Left kidney (tissue), 8 donors: Measurements from ENCODE around the gene SMIM22. TPM values are rescaled to one million over a fixed set of nuclear protein-coding genes. Genes with fewer than 3 reads are reported as not detected.

Experiments used
- DNase-seq: peaks from one replicate; pipeline ENCODE4 v3.0.0-alpha.2; 2013
- long read RNA-seq, 8 donors: transcript quantifications; one replicate each; lab custom pipeline, GENCODE V29; 2026
- polyA plus RNA-seq: library from polyadenylated mRNA; unstranded; fragments of 120-200 nt; gene quantifications from one replicate; pipeline ENCODE4 v1.2.1, GENCODE V29; 2013; ENCODE audit not compliant: insufficient read length

The SMIM22 gene
- polyA plus RNA-seq: 5.8 TPM
- long read RNA-seq, donor 1, transcript SMIM22-204 (4 exons, 394 nt): major isoform, 5 of 31 reads
- long read RNA-seq, donor 1, partial matches to known transcripts: 10 of 31 reads
- long read RNA-seq, donor 1, other reads (novel, unspliced or antisense): 9 of 31 reads
- long read RNA-seq, donor 2, transcript SMIM22-204 (4 exons, 394 nt): major isoform, 5 of 38 reads
- long read RNA-seq, donor 2, partial matches to known transcripts: 9 of 38 reads
- long read RNA-seq, donor 2, other reads (novel, unspliced or antisense): 17 of 38 reads
- long read RNA-seq, donor 3, partial matches to known transcripts: 35 of 45 reads
- long read RNA-seq, donor 3, other reads (novel, unspliced or antisense): 0 of 45 reads
- long read RNA-seq, donor 4, partial matches to known transcripts: 0 of 3 reads
- long read RNA-seq, donor 4, other reads (novel, unspliced or antisense): 0 of 3 reads
- long read RNA-seq, donor 5, transcript SMIM22-204 (4 exons, 394 nt): major isoform, 11 of 25 reads
- long read RNA-seq, donor 5, transcript SMIM22-201 (4 exons, 366 nt): minor isoform, 8 of 25 reads
- long read RNA-seq, donor 5, partial matches to known transcripts: 0 of 25 reads
- long read RNA-seq, donor 5, other reads (novel, unspliced or antisense): 0 of 25 reads
- long read RNA-seq, donor 6, partial matches to known transcripts: 0 of 4 reads
- long read RNA-seq, donor 6, other reads (novel, unspliced or antisense): 0 of 4 reads
- long read RNA-seq, donor 7, transcript SMIM22-204 (4 exons, 394 nt): major isoform, 9 of 69 reads
- long read RNA-seq, donor 7, transcript SMIM22-201 (4 exons, 366 nt): major isoform, 9 of 69 reads
- long read RNA-seq, donor 7, partial matches to known transcripts: 32 of 69 reads
- long read RNA-seq, donor 7, other reads (novel, unspliced or antisense): 15 of 69 reads
- long read RNA-seq, donor 8, partial matches to known transcripts: 5 of 9 reads
- long read RNA-seq, donor 8, other reads (novel, unspliced or antisense): 0 of 9 reads

- DNase-seq: no peak
Observed at GRCh38 chr16:4795181-4795827, at the start of gene SMIM22. Gene SMIM22 (plus strand): TSS chr16:4795369. CDS start chr16:4795735, 366 bp downstream.

DNA sequence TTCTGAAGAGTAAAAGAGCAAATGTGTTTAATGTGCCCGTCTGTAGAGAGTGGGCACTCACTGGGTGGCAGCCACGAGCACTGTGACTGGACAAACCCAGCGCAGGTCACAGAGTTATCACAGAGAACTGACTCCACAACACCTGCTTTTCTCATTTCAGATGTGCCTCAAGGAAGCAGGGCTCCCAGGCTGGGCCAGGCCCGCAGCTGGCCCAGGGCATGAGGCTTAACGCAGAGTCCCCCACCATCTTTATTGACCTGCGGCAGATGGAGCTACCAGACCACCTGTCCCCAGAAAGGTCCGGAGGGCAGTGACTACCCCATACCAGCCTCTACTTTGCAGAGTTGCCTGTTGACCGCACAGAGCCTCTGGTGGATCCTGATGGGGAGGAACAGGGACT lies 49.0 kb upstream of the SMIM22 start:
- no peak for DNase-seq

DNA sequence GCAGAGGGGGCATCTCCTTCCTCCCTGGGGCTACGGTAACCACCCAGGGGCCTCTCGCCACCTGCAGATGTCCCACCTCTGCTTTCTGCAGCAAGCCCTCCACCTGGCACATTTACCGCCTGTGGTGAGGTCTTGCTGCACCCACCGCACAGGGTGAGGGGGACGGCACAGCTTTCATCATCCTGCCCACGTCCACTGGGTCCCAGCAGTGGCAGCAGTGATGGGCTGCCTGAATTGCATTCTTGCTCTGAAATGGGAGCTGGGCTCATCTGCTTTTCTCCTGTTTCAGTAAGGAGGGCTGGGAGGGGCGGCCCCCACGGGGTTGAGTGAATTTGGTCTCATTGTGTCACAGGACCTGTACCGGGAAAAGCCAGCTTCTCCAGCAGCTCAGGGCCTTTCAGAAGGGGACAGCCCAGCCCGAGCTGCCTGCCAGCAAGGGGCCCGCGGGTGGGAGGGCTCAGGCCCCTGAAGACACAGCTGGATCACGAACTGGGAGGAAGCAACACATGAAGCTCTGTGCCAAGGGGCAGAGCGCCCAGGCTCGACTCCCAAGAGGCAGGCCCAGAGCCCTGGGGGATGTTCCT lies 48.1 kb upstream of the SMIM22 start:
- DNase-seq: no peak

DNA sequence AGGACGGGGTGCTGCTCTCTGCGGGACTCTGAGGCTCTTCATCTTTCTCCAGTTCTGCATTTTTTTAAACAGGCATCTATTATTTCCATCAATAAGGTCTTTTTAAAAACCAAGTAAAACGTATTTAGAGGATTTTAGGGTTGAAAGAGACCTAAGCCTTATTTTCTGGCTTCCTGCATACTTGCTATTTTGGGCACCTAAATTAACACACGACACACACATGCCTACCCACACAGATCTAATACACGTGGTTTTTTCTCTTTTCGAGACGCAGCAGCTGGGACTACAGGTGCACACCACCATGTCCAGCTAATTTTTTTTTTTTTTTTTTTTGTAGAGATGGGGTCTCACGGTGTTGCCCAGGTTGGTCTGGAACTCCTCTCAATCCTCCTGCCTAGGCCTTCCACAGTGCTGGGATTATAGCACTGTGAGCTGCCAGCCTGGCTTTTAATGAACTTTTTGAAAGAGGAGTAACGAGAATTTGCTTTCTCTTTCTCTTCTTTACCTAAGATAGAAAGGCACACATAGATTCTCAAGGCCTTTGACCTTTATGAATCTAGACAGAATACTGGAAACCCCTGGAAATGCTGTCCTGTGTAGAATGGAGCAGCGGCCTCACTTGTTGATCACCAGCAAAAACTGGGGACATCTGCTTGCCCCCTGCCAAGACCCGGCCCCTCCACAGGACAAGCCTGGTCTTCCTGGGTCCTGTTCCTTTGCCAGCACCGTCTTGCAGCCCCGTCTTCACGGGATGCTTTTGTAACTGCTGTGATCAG lies 47.1 kb upstream of the SMIM22 start:
- DNase-seq: no peak

DNA sequence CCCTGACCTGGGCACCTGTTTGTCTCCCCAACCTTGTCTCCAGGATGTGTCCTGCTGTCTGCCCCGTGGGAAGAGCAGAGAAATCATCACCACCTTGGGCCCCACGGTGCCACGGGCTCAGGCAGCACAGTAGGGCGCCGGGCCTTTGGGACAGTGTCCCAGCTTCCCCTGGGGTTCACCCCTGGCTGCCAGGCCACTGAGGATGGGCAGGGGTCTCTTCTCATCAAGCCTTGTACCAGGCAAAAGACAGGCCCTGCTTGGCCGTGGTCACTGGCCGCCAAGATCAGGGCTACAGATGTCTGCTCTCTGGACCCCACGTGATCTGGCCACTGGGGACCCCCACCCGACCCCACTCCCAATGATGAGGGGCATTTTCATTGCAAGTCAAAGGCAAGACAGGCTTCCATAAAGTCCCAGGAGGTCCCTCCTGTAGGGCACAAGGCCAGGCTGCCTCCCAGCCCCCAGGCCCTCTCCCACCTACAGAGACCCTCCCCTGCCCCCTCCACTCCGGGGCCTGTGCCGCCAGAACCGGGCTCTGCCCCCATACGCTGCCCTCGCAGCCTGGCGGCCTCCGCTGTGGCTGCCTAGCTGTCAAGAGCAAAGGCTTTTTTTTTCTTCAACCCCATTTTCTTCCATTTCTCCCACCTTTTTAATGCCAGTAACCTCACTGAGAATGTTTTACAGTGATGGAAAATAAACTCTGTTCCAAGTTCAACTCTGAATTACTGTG lies 46.3 kb upstream of the SMIM22 start:
- DNase-seq: no peak

DNA sequence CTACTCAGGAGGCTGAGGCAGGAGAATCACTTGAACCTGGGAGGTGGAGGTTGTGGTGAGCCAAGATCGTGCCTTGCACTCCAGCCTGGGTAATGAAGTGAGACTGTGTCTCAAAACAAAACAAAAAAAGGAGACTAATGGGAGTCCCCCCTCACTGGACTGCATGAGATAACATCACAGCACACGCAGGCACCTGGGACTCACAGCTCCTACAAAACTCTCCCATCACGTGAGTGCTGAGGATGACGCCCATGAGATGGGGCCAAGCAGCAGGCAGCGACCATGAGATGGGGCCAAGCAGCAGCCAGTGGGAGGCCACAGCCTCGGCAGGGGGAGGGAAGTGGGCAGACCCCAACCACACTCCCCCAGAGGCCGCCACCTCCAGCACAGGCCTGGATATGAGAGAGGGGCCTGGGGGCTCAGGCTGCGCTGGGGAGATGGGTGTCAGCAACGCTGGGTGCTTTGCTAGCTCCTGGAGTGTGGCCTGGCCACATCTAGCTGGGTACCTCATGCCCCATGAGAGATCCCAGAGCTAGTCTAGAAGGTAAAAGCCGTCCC lies 45.4 kb upstream of the SMIM22 start:
- no peak for DNase-seq

DNA sequence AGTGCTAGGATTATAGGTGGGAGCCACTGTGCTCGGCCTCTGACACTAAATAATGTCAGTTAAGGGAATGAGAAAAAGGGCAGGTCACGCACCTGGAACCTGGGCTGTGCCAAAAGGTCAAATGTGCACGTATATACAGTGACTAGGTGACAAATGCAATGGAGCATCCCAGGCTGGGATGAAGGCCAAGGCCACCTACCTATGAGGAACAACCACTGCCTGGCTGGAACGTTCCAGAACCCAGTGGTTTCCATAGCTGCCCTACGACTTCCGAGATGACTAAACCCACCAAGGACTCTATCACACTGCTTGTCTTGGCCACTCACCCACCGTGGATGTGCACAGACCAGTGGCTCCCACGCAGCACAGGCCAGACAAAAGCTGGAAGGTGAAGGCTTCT lies 44.3 kb upstream of the SMIM22 start:
- no peak for DNase-seq

DNA sequence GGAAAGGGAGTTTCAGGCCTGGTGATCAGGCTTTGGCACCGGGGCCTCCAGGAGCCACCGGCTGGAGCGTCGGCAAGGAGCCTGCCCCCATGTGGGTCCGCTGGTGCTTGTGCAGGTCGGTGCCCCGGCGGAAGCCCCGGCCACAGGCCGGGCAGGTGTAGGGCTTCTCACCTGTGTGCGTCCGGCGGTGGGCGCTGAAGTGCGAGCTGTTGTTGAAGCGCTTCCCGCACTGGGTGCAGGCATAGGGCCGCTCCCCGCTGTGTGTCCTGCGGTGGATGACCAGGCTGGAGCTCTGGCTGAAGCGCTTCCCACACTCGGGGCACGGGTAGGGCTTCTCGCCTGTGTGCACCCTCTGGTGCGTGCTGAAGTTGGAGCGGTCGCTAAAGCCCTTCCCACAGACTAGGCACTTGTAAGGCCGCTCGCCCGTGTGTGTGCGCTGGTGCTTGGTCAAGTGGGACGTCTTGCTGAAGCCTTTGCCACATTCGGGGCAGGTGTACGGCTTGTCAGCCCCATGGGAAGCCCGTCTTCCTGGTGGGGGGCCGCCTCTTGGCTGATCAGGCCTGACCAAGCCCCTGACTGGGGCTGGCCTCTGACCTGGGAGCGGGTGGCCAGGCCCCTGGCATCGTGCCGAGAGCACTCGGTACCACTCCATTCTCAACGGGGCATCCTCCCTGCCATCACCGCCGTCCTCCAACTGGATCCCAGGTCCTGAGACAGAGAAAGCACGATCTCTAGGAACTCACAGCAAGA lies 42.6 kb upstream of the SMIM22 start:
- DNase-seq: no peak

- no peak for DNase-seq
Observed at GRCh38 chr16:4753227-4753626, 41.9 kb upstream of the SMIM22 start.

DNA sequence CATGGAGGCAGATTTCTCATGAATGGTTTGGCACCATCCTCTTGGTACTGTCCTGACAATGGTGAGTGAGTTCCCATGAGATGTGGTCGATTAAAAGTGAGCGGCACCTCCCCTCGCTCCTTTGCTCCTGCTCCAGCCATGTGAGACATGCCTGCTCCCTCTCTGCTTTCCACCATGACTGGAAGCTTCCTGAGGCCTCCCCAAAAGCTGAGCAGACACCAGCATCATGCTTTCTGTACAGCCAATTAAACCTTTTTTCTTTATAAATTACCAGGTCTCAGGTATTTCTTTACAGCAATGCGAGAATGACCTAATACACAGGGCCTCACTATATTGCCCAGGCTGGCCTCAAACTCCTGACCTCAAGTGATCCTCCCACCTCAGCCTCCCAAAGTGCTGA lies 40.3 kb upstream of the SMIM22 start:
- no peak for DNase-seq

DNA sequence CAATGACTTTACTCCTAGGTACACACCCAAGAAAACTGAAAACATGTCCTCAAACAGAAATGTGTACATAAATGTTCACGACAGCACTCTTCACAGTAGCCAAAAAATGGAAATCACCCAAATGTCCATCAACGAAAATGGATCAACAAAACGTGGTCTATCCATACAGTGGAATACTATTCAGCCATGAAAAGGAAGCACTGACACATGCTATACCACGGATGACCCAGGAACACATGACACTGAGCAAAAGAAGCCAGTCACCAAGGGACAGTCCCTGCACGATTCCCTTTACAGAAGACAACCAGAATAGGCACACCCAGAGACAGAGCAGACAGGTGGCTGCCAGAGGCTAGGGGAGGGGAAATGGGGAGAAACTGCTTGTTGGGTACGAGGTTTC lies 39.5 kb upstream of the SMIM22 start:
- DNase-seq: no peak

DNA sequence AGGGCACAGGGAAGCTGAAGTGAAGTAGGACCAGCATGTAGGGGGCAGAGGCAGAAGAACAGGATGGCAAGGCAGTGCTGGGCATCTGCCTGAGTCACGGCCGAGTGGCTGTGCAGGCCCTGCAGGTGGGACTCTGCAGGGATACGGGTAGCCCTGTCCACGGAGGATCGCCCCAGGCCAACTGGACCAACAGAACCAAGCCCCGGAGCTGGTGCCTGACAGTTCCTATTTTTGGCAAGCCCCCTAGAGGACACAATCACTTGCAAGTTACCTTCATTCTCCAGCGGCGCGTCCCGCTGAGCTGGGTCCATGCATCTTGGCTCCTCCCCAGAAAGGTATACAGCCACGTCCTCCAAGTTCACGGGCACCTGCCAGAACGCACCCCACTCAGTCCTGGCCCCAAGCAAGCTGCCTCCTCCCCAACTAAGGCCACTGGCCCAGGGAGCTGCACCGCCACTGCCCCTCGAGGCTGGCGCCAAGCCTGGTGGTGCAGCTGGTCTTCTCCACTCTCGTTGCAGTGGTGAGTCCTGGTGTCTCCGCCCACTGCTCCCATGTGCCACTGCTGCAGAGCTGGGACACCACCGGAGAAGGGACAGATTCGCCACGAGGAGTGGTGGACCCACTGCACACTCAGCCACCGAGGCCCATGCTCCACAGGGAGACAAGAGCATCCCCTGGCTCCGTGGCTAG lies 34.8 kb upstream of the SMIM22 start:
- no peak for DNase-seq

- DNase-seq: no peak
Observed at GRCh38 chr16:4762205-4762604, 33.0 kb upstream of the SMIM22 start.

- no peak for DNase-seq
Observed at GRCh38 chr16:4763791-4764190, 31.4 kb upstream of the SMIM22 start.

DNA sequence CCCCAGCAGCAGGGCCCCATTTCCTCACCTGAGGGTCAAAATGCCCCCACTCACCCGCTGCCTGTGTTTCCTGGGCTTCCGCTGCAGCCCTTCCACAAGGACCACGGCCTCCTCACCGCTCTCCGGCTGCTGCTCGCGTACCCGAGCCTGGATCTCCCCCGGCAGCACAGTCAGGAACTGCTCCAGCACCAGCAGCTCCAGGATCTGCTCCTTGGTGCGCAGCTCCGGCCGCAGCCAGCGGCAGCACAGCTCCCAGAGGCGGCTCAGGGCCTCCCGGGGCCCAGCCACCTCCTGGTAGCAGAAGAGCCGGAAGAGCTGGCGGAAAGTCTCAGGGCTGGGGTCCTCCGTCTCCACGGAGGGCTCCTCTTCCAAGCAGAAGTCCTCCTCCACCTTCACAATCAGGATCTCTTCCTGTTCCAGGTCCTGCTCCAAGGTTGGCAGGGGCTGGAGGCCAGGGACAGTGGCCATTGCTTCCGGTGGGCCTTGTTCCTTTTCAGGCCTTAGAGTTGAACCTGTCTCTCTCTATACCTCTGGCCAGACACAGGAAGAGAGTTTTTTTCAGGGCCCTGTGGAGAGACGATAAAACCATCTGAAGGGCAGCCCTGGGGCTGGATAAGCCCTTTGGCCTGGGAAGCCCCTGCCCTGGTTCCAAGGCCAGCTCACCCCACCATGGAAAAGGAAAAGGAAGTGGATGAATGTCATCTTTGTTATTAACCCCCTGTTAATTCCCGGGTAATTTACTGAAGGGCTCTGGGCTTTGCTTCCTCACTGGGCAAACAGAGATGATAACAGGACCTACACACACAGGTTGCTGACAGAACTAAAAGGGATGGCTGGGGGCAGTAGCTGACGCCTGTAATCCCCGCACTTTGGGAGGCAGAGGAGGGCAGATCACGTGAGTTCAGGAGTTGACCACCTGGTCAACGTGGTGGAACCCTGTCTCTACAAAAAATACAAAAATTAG lies 29.4 kb upstream of the SMIM22 start:
- no peak for DNase-seq

DNA sequence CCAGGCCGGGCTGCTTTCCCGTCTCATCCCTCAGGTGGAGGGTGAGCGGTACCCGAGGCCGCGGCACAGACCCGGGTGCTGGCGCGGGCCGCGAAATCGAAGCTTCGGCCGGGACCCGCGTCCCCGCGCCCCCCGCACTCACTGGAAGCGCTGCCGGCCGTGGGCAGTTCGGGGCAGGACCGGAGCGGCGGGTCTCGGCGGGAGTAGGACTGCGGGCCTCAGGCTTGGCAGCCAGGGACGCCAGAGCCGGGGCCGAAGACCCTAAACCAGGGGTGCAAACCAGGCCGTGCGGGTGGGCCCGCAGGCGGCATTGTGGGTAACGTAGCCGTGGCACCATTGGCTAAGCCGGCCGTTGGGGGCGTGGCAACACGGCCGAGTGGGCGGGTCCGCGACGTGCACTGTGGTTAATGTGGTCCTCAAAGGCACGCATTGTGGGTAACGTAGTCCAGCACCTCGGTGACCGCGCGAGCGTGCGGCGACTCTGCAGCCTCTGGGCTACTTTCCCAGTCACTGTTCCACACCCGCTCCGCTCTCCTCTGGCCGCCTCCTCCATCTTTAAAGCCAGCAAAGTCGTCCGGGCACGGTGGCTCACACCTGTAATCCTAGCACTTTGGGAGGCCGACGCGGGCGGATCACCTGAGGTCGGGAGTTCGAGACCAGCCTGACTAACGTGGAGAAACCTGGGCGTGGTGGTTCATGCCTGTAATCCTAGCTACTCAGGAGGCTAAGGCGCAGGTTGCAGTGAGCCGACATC lies 28.1 kb upstream of the SMIM22 start, which contains the start of gene ZNF500:
Gene ZNF500 (minus strand): TSS at position 288 of the 754 bp plus-strand sequence. CDS start 1,184 bp downstream, outside the sequence.
- DNase-seq: peak; percentile 96
